GM23338 (cell line): ENCODE measurements around the gene CHST14. TPM values are rescaled to one million over a fixed set of nuclear protein-coding genes. Genes with fewer than 3 reads are reported as not detected.
A peak's percentile ranks its signal among the peaks of the same experiment; 100 is the strongest.

Source experiments
- ATAC-seq: fragments of 200-7000 bp; cut with Tn5 transposase; 3 replicates; pipeline ENCODE4 v1.9.1; 2020
- DNase-seq: peaks from one replicate; pipeline ENCODE4 v3.0.0-alpha.2; 2015; ENCODE audit warnings: low spot score
- H2AFZ ChIP-seq: fragments of 200-600 bp; sonication (generic); 2 replicates; pipeline ENCODE4 v1.8.0; 2016; ENCODE audit warnings: antibody characterized with exemption, mild to moderate bottlenecking, moderate library complexity
- H3F3A ChIP-seq: fragments of 200-600 bp; sonication (generic); replicated peaks from 2 replicates; pipeline ENCODE4 v1.8.0; 2017; ENCODE audit warnings: antibody characterized with exemption, mixed run types, low read depth
- H3K27ac ChIP-seq: fragments of 200-600 bp; sonication (generic); 2 replicates; pipeline ENCODE4 v1.6.1; 2016; ENCODE audit warnings: low read depth
- H3K27me3 ChIP-seq: fragments of 200-600 bp; sonication (generic); 2 replicates; pipeline ENCODE4 v1.8.0; 2016; ENCODE audit warnings: mild to moderate bottlenecking, mixed run types, moderate library complexity; ENCODE audit not compliant: insufficient read depth
- H3K36me3 ChIP-seq: fragments of 200-600 bp; sonication (generic); 2 replicates; pipeline ENCODE4 v1.8.0; 2016; ENCODE audit warnings: mild to moderate bottlenecking; ENCODE audit not compliant: insufficient read depth
- H3K4me1 ChIP-seq: fragments of 200-600 bp; sonication (generic); 2 replicates; pipeline ENCODE4 v1.8.0; 2016; ENCODE audit warnings: mild to moderate bottlenecking, moderate library complexity; ENCODE audit not compliant: insufficient read depth
- H3K4me2 ChIP-seq: fragments of 200-600 bp; sonication (generic); 2 replicates; pipeline ENCODE4 v1.7.1; 2017; ENCODE audit warnings: mixed run types
- H3K4me3 ChIP-seq: fragments of 200-600 bp; sonication (generic); 2 replicates; pipeline ENCODE4 v1.6.1; 2016; ENCODE audit warnings: mixed run types
- H3K79me2 ChIP-seq: fragments of 200-600 bp; sonication (generic); replicated peaks from 2 replicates; pipeline ENCODE4 v1.8.0; 2017; ENCODE audit warnings: mild to moderate bottlenecking; ENCODE audit not compliant: insufficient read depth
- H3K9me2 ChIP-seq: fragments of 200-600 bp; sonication (generic); 2 replicates; pipeline ENCODE4 v1.8.0; 2017; ENCODE audit not compliant: insufficient read depth
- H4K20me1 ChIP-seq: fragments of 200-600 bp; sonication (generic); replicated peaks from 2 replicates; pipeline ENCODE4 v1.8.0; 2017; ENCODE audit warnings: mild to moderate bottlenecking; ENCODE audit not compliant: insufficient read depth
- H3K27ac Mint-ChIP-seq: 2 replicates; pipeline ENCODE4 v1.8.0; 2020; ENCODE audit warnings: inconsistent platforms, mild to moderate bottlenecking, moderate library complexity, mixed read lengths
- H3K27me3 Mint-ChIP-seq: 3 replicates; pipeline ENCODE4 v1.8.0; 2022; ENCODE audit warnings: low read depth, mild to moderate bottlenecking, moderate library complexity, mixed read lengths, inconsistent platforms; ENCODE audit not compliant: insufficient read depth, poor library complexity
- H3K36me3 Mint-ChIP-seq: 3 replicates; pipeline ENCODE4 v1.8.0; 2021; ENCODE audit warnings: low read depth, mild to moderate bottlenecking, inconsistent platforms, moderate library complexity, mixed read lengths
- H3K4me1 Mint-ChIP-seq: 3 replicates; pipeline ENCODE4 v1.8.0; 2020; ENCODE audit warnings: mild to moderate bottlenecking, inconsistent platforms, mixed read lengths
- H3K4me3 Mint-ChIP-seq: 3 replicates; pipeline ENCODE4 v1.8.0; 2021; ENCODE audit warnings: moderate library complexity, mild to moderate bottlenecking, inconsistent platforms, mixed read lengths
- H3K9me3 Mint-ChIP-seq: 3 replicates; pipeline ENCODE4 v1.8.0; 2020; ENCODE audit warnings: moderate library complexity, mild to moderate bottlenecking, inconsistent platforms, mixed read lengths
- CREB1 ChIP-seq: fragments of 250-450 bp; sonication (Bioruptor Pico); IDR thresholded peaks from 2 replicates; pipeline ENCODE4 v1.5.0; 2020; ENCODE audit warnings: low read depth, mild to moderate bottlenecking, moderate library complexity
- EZH2 ChIP-seq: fragments of 200-600 bp; sonication (generic); IDR thresholded peaks from one replicate; pipeline ENCODE4 v1.8.0; 2017; ENCODE audit warnings: antibody characterized with exemption, mild to moderate bottlenecking, low read depth; ENCODE audit not compliant: unreplicated experiment
- EZH2phosphoT487 ChIP-seq: fragments of 200-600 bp; sonication (generic); IDR thresholded peaks from one replicate; pipeline ENCODE4 v1.8.1; 2018; ENCODE audit warnings: antibody characterized with exemption; ENCODE audit not compliant: unreplicated experiment
- JUNB ChIP-seq: IDR thresholded peaks from one replicate; pipeline ENCODE4 v1.6.1; 2016; ENCODE audit warnings: antibody characterized with exemption; ENCODE audit not compliant: unreplicated experiment
- NANOG ChIP-seq: IDR thresholded peaks from 2 replicates; pipeline ENCODE4 v1.6.1; 2016; ENCODE audit warnings: antibody characterized with exemption, borderline replicate concordance
- POLR2AphosphoS5 ChIP-seq: IDR thresholded peaks from 2 replicates; pipeline ENCODE4 v1.6.1; 2016; ENCODE audit warnings: antibody characterized with exemption, low read depth
- STAT1 ChIP-seq: IDR thresholded peaks from one replicate; pipeline ENCODE4 v1.6.1; 2016; ENCODE audit warnings: antibody characterized with exemption; ENCODE audit not compliant: unreplicated experiment
- ZNF114 ChIP-seq: fragments of 250-450 bp; sonication (Bioruptor Pico); IDR thresholded peaks from 2 replicates; pipeline ENCODE4 v1.5.0; 2020; ENCODE audit warnings: mild to moderate bottlenecking, moderate library complexity
- ZNF331 ChIP-seq: fragments of 250-450 bp; sonication (Bioruptor Pico); IDR thresholded peaks from 2 replicates; pipeline ENCODE4 v1.5.0; 2020; ENCODE audit warnings: low read depth, mild to moderate bottlenecking, moderate library complexity
- polyA plus RNA-seq: library from polyadenylated mRNA; unstranded; fragments of >200 nt; fragmentation: Nextera tagmentation; extraction: Ambion mirVana; gene quantifications from 2 replicates; pipeline ENCODE4 v1.2.1, GENCODE V29; 2016
- total RNA-seq: library from RNA; depleted of rRNA; stranded (reverse); fragments of >200 nt; shearing (Covaris generic); gene quantifications from 2 replicates; pipeline ENCODE4 v1.2.3, GENCODE V29; 2014
- TF ChIP-seq, protein P1 (sequence below): fragments of 250-450 bp; sonication (Bioruptor Pico); IDR thresholded peaks from 2 replicates; pipeline ENCODE4 v1.5.0; 2020; ENCODE audit warnings: mild to moderate bottlenecking, moderate library complexity
- TF ChIP-seq, protein P2 (sequence below), 2 experiments: fragments of 200-600 bp in 1 of 2; sonication (generic) in 1 of 2; conservative IDR thresholded peaks; 2 replicates each; pipeline versions ENCODE4 v1.5.1 to v1.6.1; 2016 to 2017; ENCODE audit warnings: antibody characterized with exemption in 2 of 2, low read depth in 2 of 2, mild to moderate bottlenecking in 2 of 2, moderate library complexity in 1 of 2
- TF ChIP-seq, protein P3 (sequence below): IDR thresholded peaks from 2 replicates; pipeline ENCODE4 v1.6.1; 2016; ENCODE audit warnings: antibody characterized with exemption
- TF ChIP-seq, protein P4 (sequence below): IDR thresholded peaks from one replicate; pipeline ENCODE4 v1.6.1; 2018; ENCODE audit warnings: antibody characterized with exemption; ENCODE audit not compliant: unreplicated experiment

The CHST14 gene
- total and polyA plus RNA-seq, 2 experiments from 2014 or later = 8.4 to 15.6 TPM

DNA sequence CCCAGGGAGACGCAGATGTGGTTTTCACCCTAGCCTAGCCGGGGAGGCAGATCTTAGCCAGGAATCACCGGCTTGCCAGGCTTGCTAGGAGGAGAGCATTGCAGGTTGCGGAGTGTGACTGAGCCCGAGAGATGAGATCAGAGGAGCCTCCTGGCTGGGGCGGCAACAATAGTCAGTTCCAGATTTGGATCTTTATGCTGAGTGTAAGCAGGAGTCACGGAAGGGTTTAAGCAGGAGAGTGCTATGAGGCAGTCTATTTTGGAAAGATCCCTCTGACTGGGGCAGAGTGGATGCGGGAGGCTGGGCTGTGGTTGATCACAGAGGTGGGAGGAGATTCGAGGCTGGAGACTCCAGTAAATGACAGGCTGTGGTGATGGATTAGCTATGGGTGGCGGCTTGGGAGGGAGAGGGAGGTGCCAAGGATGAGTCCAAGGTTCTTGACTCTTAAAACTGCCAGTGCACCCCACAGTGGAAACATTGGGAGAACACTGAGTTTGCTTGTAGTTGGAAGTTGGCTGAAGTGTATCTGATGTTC is 40.4 kb upstream of the CHST14 start:
- no peaks in the 10 kb centered on the region for H3K36me3 ChIP-seq
- TF ChIP-seq POLR2AphosphoS5 (no peak), NANOG (no peak), CREB1 (CRISPR knock-in tag) (no peak), ZNF114 (CRISPR knock-in tag) (no peak), EZH2 (no peak), ZNF331 (no peak), STAT1 (no peak), EZH2phosphoT487 (no peak), JUNB (no peak)
- TF ChIP-seq, protein P1, sequence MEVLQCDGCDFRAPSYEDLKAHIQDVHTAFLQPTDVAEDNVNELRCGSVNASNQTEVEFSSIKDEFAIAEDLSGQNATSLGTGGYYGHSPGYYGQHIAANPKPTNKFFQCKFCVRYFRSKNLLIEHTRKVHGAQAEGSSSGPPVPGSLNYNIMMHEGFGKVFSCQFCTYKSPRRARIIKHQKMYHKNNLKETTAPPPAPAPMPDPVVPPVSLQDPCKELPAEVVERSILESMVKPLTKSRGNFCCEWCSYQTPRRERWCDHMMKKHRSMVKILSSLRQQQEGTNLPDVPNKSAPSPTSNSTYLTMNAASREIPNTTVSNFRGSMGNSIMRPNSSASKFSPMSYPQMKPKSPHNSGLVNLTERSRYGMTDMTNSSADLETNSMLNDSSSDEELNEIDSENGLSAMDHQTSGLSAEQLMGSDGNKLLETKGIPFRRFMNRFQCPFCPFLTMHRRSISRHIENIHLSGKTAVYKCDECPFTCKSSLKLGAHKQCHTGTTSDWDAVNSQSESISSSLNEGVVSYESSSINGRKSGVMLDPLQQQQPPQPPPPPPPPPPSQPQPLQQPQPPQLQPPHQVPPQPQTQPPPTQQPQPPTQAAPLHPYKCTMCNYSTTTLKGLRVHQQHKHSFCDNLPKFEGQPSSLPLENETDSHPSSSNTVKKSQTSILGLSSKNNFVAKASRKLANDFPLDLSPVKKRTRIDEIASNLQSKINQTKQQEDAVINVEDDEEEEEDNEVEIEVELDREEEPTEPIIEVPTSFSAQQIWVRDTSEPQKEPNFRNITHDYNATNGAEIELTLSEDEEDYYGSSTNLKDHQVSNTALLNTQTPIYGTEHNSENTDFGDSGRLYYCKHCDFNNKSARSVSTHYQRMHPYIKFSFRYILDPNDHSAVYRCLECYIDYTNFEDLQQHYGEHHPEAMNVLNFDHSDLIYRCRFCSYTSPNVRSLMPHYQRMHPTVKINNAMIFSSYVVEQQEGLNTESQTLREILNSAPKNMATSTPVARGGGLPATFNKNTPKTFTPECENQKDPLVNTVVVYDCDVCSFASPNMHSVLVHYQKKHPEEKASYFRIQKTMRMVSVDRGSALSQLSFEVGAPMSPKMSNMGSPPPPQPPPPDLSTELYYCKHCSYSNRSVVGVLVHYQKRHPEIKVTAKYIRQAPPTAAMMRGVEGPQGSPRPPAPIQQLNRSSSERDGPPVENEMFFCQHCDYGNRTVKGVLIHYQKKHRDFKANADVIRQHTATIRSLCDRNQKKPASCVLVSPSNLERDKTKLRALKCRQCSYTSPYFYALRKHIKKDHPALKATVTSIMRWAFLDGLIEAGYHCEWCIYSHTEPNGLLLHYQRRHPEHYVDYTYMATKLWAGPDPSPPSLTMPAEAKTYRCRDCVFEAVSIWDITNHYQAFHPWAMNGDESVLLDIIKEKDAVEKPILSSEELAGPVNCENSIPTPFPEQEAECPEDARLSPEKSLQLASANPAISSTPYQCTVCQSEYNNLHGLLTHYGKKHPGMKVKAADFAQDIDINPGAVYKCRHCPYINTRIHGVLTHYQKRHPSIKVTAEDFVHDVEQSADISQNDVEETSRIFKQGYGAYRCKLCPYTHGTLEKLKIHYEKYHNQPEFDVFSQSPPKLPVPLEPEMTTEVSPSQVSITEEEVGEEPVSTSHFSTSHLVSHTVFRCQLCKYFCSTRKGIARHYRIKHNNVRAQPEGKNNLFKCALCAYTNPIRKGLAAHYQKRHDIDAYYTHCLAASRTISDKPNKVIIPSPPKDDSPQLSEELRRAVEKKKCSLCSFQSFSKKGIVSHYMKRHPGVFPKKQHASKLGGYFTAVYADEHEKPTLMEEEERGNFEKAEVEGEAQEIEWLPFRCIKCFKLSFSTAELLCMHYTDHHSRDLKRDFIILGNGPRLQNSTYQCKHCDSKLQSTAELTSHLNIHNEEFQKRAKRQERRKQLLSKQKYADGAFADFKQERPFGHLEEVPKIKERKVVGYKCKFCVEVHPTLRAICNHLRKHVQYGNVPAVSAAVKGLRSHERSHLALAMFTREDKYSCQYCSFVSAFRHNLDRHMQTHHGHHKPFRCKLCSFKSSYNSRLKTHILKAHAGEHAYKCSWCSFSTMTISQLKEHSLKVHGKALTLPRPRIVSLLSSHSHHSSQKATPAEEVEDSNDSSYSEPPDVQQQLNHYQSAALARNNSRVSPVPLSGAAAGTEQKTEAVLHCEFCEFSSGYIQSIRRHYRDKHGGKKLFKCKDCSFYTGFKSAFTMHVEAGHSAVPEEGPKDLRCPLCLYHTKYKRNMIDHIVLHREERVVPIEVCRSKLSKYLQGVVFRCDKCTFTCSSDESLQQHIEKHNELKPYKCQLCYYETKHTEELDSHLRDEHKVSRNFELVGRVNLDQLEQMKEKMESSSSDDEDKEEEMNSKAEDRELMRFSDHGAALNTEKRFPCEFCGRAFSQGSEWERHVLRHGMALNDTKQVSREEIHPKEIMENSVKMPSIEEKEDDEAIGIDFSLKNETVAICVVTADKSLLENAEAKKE (CRISPR knock-in tag) = no peak
- TF ChIP-seq, protein P2, sequence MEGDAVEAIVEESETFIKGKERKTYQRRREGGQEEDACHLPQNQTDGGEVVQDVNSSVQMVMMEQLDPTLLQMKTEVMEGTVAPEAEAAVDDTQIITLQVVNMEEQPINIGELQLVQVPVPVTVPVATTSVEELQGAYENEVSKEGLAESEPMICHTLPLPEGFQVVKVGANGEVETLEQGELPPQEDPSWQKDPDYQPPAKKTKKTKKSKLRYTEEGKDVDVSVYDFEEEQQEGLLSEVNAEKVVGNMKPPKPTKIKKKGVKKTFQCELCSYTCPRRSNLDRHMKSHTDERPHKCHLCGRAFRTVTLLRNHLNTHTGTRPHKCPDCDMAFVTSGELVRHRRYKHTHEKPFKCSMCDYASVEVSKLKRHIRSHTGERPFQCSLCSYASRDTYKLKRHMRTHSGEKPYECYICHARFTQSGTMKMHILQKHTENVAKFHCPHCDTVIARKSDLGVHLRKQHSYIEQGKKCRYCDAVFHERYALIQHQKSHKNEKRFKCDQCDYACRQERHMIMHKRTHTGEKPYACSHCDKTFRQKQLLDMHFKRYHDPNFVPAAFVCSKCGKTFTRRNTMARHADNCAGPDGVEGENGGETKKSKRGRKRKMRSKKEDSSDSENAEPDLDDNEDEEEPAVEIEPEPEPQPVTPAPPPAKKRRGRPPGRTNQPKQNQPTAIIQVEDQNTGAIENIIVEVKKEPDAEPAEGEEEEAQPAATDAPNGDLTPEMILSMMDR (conservative IDR thresholded peaks at IDR 0.05; ENCODE audit: low read depth in 2 of 2) = no peak
- TF ChIP-seq, protein P3, sequence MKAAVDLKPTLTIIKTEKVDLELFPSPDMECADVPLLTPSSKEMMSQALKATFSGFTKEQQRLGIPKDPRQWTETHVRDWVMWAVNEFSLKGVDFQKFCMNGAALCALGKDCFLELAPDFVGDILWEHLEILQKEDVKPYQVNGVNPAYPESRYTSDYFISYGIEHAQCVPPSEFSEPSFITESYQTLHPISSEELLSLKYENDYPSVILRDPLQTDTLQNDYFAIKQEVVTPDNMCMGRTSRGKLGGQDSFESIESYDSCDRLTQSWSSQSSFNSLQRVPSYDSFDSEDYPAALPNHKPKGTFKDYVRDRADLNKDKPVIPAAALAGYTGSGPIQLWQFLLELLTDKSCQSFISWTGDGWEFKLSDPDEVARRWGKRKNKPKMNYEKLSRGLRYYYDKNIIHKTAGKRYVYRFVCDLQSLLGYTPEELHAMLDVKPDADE = no peak
- TF ChIP-seq, protein P4, sequence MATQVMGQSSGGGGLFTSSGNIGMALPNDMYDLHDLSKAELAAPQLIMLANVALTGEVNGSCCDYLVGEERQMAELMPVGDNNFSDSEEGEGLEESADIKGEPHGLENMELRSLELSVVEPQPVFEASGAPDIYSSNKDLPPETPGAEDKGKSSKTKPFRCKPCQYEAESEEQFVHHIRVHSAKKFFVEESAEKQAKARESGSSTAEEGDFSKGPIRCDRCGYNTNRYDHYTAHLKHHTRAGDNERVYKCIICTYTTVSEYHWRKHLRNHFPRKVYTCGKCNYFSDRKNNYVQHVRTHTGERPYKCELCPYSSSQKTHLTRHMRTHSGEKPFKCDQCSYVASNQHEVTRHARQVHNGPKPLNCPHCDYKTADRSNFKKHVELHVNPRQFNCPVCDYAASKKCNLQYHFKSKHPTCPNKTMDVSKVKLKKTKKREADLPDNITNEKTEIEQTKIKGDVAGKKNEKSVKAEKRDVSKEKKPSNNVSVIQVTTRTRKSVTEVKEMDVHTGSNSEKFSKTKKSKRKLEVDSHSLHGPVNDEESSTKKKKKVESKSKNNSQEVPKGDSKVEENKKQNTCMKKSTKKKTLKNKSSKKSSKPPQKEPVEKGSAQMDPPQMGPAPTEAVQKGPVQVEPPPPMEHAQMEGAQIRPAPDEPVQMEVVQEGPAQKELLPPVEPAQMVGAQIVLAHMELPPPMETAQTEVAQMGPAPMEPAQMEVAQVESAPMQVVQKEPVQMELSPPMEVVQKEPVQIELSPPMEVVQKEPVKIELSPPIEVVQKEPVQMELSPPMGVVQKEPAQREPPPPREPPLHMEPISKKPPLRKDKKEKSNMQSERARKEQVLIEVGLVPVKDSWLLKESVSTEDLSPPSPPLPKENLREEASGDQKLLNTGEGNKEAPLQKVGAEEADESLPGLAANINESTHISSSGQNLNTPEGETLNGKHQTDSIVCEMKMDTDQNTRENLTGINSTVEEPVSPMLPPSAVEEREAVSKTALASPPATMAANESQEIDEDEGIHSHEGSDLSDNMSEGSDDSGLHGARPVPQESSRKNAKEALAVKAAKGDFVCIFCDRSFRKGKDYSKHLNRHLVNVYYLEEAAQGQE = no peak
- DNase-seq (peak; percentile 63), ATAC-seq (peak; percentile 78)
- no peaks in the 10 kb centered on the region for H3K79me2 ChIP-seq
- Mint-ChIP-seq H3K9me3 (no peaks in the 10 kb centered on the region), H3K36me3 (no peaks in the 10 kb centered on the region), H3K27me3 (peaks cover 37% of the 10 kb centered on the region), H3K27ac (no peak overlapping the region), H3K4me3 (peak overlapping the region; percentile 9; the same call in 1 of the 3 replicates), H3K4me1 (peaks cover 32% of the 10 kb centered on the region)
- no peaks in the 10 kb centered on the region for H3K9me2 ChIP-seq
- H3K27me3 ChIP-seq = peaks cover 25% of the 10 kb centered on the region
- peak overlapping the region; percentile 57 for H3K4me2 ChIP-seq
- H2AFZ ChIP-seq = peak overlapping the region; percentile 70
- H3F3A ChIP-seq = peaks cover 8% of the 10 kb centered on the region; the same call in 1 of the 2 replicates
- peaks cover 25% of the 10 kb centered on the region for H3K4me1 ChIP-seq
- H3K27ac ChIP-seq = no peak overlapping the region
- H3K4me3 ChIP-seq = no peak overlapping the region
- H4K20me1 ChIP-seq = no peaks in the 10 kb centered on the region
